IPS-18a (cell line): ENCODE measurements around the gene SCGN.

Source experiments
- H3K27ac ChIP-seq: one replicate; pipeline ENCODE4 v1.5.1; 2013; ENCODE audit warnings: low read length
- H3K27me3 ChIP-seq: one replicate; pipeline ENCODE4 v1.6.1; 2013; ENCODE audit warnings: mild to moderate bottlenecking, low read length; ENCODE audit not compliant: control insufficient read depth, insufficient read depth
- H3K36me3 ChIP-seq: one replicate; pipeline ENCODE4 v1.6.1; 2013; ENCODE audit warnings: low read depth, low read length; ENCODE audit not compliant: control insufficient read depth
- H3K4me1 ChIP-seq: one replicate; pipeline ENCODE4 v1.6.1; 2013; ENCODE audit warnings: low read depth, low read length; ENCODE audit not compliant: control insufficient read depth
- H3K4me3 ChIP-seq: one replicate; pipeline ENCODE4 v1.5.1; 2013; ENCODE audit warnings: low read length
- H3K9ac ChIP-seq: one replicate; pipeline ENCODE4 v1.6.1; 2013; ENCODE audit warnings: mild to moderate bottlenecking, low read length, moderate library complexity
- H3K9me3 ChIP-seq: one replicate; pipeline ENCODE4 v1.6.1; 2013; ENCODE audit warnings: low read depth, low read length; ENCODE audit not compliant: control insufficient read depth

The SCGN gene

GRCh38 chr6:25641377-25641776, 10.6 kb upstream of the SCGN start:
- H3K9me3 ChIP-seq = no peaks in the 10 kb centered on the region
- H3K27ac ChIP-seq = no peak overlapping the region
- no peaks in the 10 kb centered on the region for H3K4me1 ChIP-seq
- H3K9ac ChIP-seq = no peak overlapping the region
- H3K36me3 ChIP-seq = no peaks in the 10 kb centered on the region
- H3K4me3 ChIP-seq = no peak overlapping the region
- H3K27me3 ChIP-seq = no peaks in the 10 kb centered on the region

- H3K9ac ChIP-seq = no peak overlapping the region
- H3K27me3 ChIP-seq = no peaks in the 10 kb centered on the region
- no peaks in the 10 kb centered on the region for H3K9me3 ChIP-seq
- no peaks in the 10 kb centered on the region for H3K4me1 ChIP-seq
- H3K4me3 ChIP-seq = no peak overlapping the region
- H3K36me3 ChIP-seq = no peaks in the 10 kb centered on the region
- H3K27ac ChIP-seq = no peak overlapping the region
Measured at GRCh38 chr6:25641940-25642666, 9.9 kb upstream of the SCGN start.

GRCh38 chr6:25642667-25643328, 9.2 kb upstream of the SCGN start:
- Histone ChIP-seq H3K4me1 (no peaks in the 10 kb centered on the region), H3K9me3 (no peaks in the 10 kb centered on the region)

GRCh38 chr6:25645916-25646315, 6.1 kb upstream of the SCGN start:
- no peak overlapping the region for H3K9ac ChIP-seq
- no peak overlapping the region for H3K4me3 ChIP-seq
- H3K27ac ChIP-seq = no peak overlapping the region
- no peaks in the 10 kb centered on the region for H3K9me3 ChIP-seq
- no peaks in the 10 kb centered on the region for H3K4me1 ChIP-seq
- H3K36me3 ChIP-seq = no peaks in the 10 kb centered on the region
- peaks cover 8% of the 10 kb centered on the region for H3K27me3 ChIP-seq

More at GRCh38 chr6:25642667-25643328, 9.2 kb upstream of the SCGN start:
- Histone ChIP-seq H3K27ac (no peak overlapping the region), H3K36me3 (no peaks in the 10 kb centered on the region), H3K27me3 (no peaks in the 10 kb centered on the region), H3K4me3 (no peak overlapping the region), H3K9ac (no peak overlapping the region)

- peaks cover 43% of the 10 kb centered on the region for H3K27me3 ChIP-seq
- no peaks in the 10 kb centered on the region for H3K9me3 ChIP-seq
- H3K27ac ChIP-seq = no peak overlapping the region
- no peaks in the 10 kb centered on the region for H3K4me1 ChIP-seq
- no peak overlapping the region for H3K9ac ChIP-seq
- H3K36me3 ChIP-seq = no peaks in the 10 kb centered on the region
- no peak overlapping the region for H3K4me3 ChIP-seq
Measured at GRCh38 chr6:25649611-25650010, 2.4 kb upstream of the SCGN start.

GRCh38 chr6:25655723-25656122, 3.7 kb downstream of the SCGN start:
- H3K27me3 ChIP-seq = peaks cover 43% of the 10 kb centered on the region
- H3K4me1 ChIP-seq = no peaks in the 10 kb centered on the region
- H3K9me3 ChIP-seq = no peaks in the 10 kb centered on the region
- H3K36me3 ChIP-seq = no peaks in the 10 kb centered on the region
- H3K9ac ChIP-seq = no peak overlapping the region
- H3K27ac ChIP-seq = no peak overlapping the region
- no peak overlapping the region for H3K4me3 ChIP-seq

- Histone ChIP-seq H3K9me3 (no peaks in the 10 kb centered on the region), H3K4me1 (no peaks in the 10 kb centered on the region), H3K4me3 (no peak overlapping the region), H3K27me3 (peaks cover 4% of the 10 kb centered on the region), H3K9ac (no peak overlapping the region), H3K36me3 (no peaks in the 10 kb centered on the region), H3K27ac (no peak overlapping the region)
Measured at GRCh38 chr6:25659633-25660368, 7.8 kb downstream of the SCGN start.

- Histone ChIP-seq H3K36me3 (no peaks in the 10 kb centered on the region), H3K9me3 (no peaks in the 10 kb centered on the region), H3K4me1 (no peaks in the 10 kb centered on the region), H3K9ac (no peak overlapping the region), H3K4me3 (no peak overlapping the region), H3K27ac (no peak overlapping the region), H3K27me3 (no peaks in the 10 kb centered on the region)
Measured at GRCh38 chr6:25660512-25660911, 8.5 kb downstream of the SCGN start.

- Histone ChIP-seq H3K9ac (no peak overlapping the region), H3K27me3 (no peaks in the 10 kb centered on the region), H3K27ac (no peak overlapping the region), H3K4me3 (no peak overlapping the region), H3K9me3 (no peaks in the 10 kb centered on the region), H3K4me1 (no peaks in the 10 kb centered on the region), H3K36me3 (no peaks in the 10 kb centered on the region)
Measured at GRCh38 chr6:25661129-25661779, 9.2 kb downstream of the SCGN start.

- no peak overlapping the region for H3K4me3 ChIP-seq
- H3K4me1 ChIP-seq = no peaks in the 10 kb centered on the region
- H3K9me3 ChIP-seq = no peaks in the 10 kb centered on the region
- H3K9ac ChIP-seq = no peak overlapping the region
- H3K27ac ChIP-seq = no peak overlapping the region
- H3K27me3 ChIP-seq = no peaks in the 10 kb centered on the region
- no peaks in the 10 kb centered on the region for H3K36me3 ChIP-seq
Measured at GRCh38 chr6:25665455-25665854, 13.4 kb downstream of the SCGN start.

- H3K4me3 ChIP-seq = no peak overlapping the region
- no peaks in the 10 kb centered on the region for H3K27me3 ChIP-seq
- H3K27ac ChIP-seq = no peak overlapping the region
- no peak overlapping the region for H3K9ac ChIP-seq
- H3K4me1 ChIP-seq = peaks cover 3% of the 10 kb centered on the region
- H3K36me3 ChIP-seq = no peaks in the 10 kb centered on the region
- no peaks in the 10 kb centered on the region for H3K9me3 ChIP-seq
Measured at GRCh38 chr6:25669413-25669812, 17.4 kb downstream of the SCGN start.
